Aorta (tissue), 5 donors: Measurements from ENCODE around the gene RHOBTB3. TPM values are rescaled to one million over a fixed set of nuclear protein-coding genes. Genes with fewer than 3 reads are reported as not detected.

Experiments
- ATAC-seq: fragments of 200-7000 bp; cut with Tn5 transposase; one replicate; pipeline ENCODE4 v1.9.1; 2022; ENCODE audit warnings: moderate library complexity; ENCODE audit not compliant: low FRiP score
- DNase-seq, 2 donors: peaks; one replicate each; pipeline ENCODE4 v3.0.0-alpha.2; 2020
- H3K27ac ChIP-seq, 2 donors: one replicate each; pipeline ENCODE4 v1.5.1; 2013; ENCODE audit warnings: low read length in 2 of 2, mild to moderate bottlenecking in 2 of 2, moderate library complexity in 2 of 2, control low read depth in 1 of 2, inconsistent platforms in 1 of 2, low read depth in 1 of 2
- H3K27me3 ChIP-seq, 2 donors: one replicate each; pipeline ENCODE4 v1.6.1; 2013; ENCODE audit warnings: control low read depth in 1 of 2, low read length in 1 of 2, mild to moderate bottlenecking in 1 of 2, moderate library complexity in 1 of 2; ENCODE audit not compliant: insufficient read depth in 2 of 2, control insufficient read depth in 1 of 2
- H3K36me3 ChIP-seq, 2 donors: one replicate each; pipeline ENCODE4 v1.6.1; 2013; ENCODE audit warnings: control low read depth in 1 of 2, low read length in 1 of 2, mild to moderate bottlenecking in 1 of 2; ENCODE audit not compliant: insufficient read depth in 2 of 2, control insufficient read depth in 1 of 2
- H3K4me1 ChIP-seq, 2 donors: one replicate each; pipeline ENCODE4 v1.6.1; 2013; ENCODE audit warnings: low read length in 2 of 2, control low read depth in 1 of 2, mild to moderate bottlenecking in 1 of 2, moderate library complexity in 1 of 2; ENCODE audit not compliant: insufficient read depth in 2 of 2, control insufficient read depth in 1 of 2
- H3K4me3 ChIP-seq, 2 donors: one replicate each; pipeline ENCODE4 v1.5.1; 2013; ENCODE audit warnings: low read length in 2 of 2, control low read depth in 1 of 2, mild to moderate bottlenecking in 1 of 2
- H3K9me3 ChIP-seq: one replicate; pipeline ENCODE4 v1.6.1; 2013; ENCODE audit warnings: mild to moderate bottlenecking, low read length; ENCODE audit not compliant: control insufficient read depth
- WGBS, 2 donors: extraction: QIAGEN DNeasy Blood & Tissue Kit; methylation state at CpG; one replicate each; pipeline ENCODE4 v1.1.7; 2013; 5-methylcytosine and 5-hydroxymethylcytosine counted together
- intact Hi-C, 2 donors: fragments of 100-400 bp; cut with DNase I; formaldehyde crosslinking; loops; one replicate each; pipeline versions ENCODE4 v1.14.2 to v1.15.0; 2022
- polyA plus RNA-seq, 2 donors: library from polyadenylated mRNA; stranded (reverse); fragments of 200-250 nt; gene quantifications; one replicate each; pipeline ENCODE4 v1.2.3, GENCODE V29; 2013
- total RNA-seq, 2 donors: library from RNA; stranded (reverse); fragmentation: NEBNext Ultra II Directional; extraction: Animal tissue kit (Norgen Biotek cat#: 25700); gene quantifications; one replicate each; pipeline ENCODE4 v1.2.1, GENCODE V29; 2021
- donor health status: healthy with polysubstance abuse.
- donor health status: Bipolar disorder and iron deficiency.
- donor health status: DM: no; HTN: no; CAD: no.
- donor health status: DM: no; HTN: no; CAD: no.
- donor health status: DM: yes; HTN: yes; CAD: no.

The RHOBTB3 gene
- total and polyA plus RNA-seq, 4 donors: 11.8 to 53.2 (median 25.1) TPM

DNA sequence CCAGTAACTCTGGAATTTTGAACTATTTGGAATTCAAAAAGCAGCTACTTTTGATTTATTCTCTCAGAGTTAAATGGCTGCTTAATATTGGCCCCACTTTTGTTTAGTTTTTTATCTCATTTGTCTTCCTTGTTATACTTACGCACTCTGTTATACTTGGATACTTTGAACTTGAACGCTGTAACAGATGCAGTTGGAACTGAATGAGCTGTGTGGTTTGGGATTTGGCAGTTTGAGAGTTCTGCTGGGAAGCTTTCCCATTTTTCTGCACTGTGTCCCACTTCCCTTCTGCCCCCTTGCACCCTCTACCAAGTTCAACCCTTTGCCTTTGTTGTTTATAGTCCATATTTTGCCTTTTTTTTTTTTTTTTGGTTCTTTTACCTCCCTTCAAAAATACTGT lies 3.8 kb downstream of the RHOBTB3 start:
- no peaks in the 10 kb centered on the region for H3K36me3 ChIP-seq
- no peak overlapping the region for H3K27ac ChIP-seq
- H3K9me3 ChIP-seq: no peaks in the 10 kb centered on the region
- no peak overlapping the region for H3K4me3 ChIP-seq
- intact Hi-C loops: loop anchor here in 1 of 2 donors (5.0 to 10.0 kb wide), 2 partner anchors 70 to 112 kb away; no protein-coding TSS in a partner anchor
- no peak for DNase-seq
- ATAC-seq: peak; percentile 53
- no peaks in the 10 kb centered on the region for H3K4me1 ChIP-seq
- H3K27me3 ChIP-seq: no peaks in the 10 kb centered on the region
- 4 to 8% methylated on average over 2 of the region's 2 CpGs for WGBS, 2 donors

- no peak overlapping the region for H3K4me3 ChIP-seq
- intact Hi-C loops: loop anchor here in 1 of 2 donors (10.0 kb wide), 1 partner anchor 71 kb away; no protein-coding TSS in a partner anchor
Observed at GRCh38 chr5:95735406-95735805, 4.3 kb downstream of the RHOBTB3 start.

GRCh38 chr5:95738072-95738471 lies 6.9 kb downstream of the RHOBTB3 start:
- ATAC-seq (no peak), DNase-seq (no peak)
- Histone ChIP-seq H3K4me1 (no peaks in the 10 kb centered on the region), H3K36me3 (no peaks in the 10 kb centered on the region), H3K27me3 (no peaks in the 10 kb centered on the region), H3K9me3 (no peaks in the 10 kb centered on the region), H3K27ac (no peak overlapping the region), H3K4me3 (no peak overlapping the region)
- intact Hi-C loops: loop anchor here in 1 of 2 donors (10.0 kb wide), 1 partner anchor 73 kb away; no protein-coding TSS in a partner anchor
- 92 to 96% methylated on average over 4 of the region's 4 CpGs for WGBS, 2 donors

More at GRCh38 chr5:95735406-95735805, 4.3 kb downstream of the RHOBTB3 start:
- Histone ChIP-seq H3K27me3 (no peaks in the 10 kb centered on the region), H3K36me3 (no peaks in the 10 kb centered on the region), H3K9me3 (no peaks in the 10 kb centered on the region), H3K27ac (no peak overlapping the region), H3K4me1 (no peaks in the 10 kb centered on the region)
- WGBS, 2 donors: 5 to 6% methylated on average over 1 of the region's 1 CpG
- DNase-seq: no peak
- ATAC-seq: no peak

DNA sequence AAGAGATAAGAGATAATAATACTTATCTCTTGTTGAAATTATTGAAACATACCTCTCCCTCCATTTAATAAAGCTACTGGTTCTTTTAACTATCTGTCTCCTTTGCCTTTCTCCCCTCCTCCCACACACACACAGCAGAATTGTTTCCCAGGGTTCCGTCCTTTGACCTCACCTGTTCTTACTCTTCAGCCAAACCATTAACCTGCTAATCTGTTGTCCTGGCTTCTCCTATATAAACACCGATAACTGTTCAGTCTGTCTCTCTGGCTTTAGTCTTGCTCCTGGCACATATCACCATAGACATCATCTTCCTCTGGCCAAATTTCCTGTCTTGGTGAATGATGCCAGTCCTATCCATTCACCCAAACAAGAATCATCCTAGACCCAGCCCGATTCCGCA lies 7.7 kb downstream of the RHOBTB3 start:
- DNase-seq (no peak), ATAC-seq (no peak)
- Histone ChIP-seq H3K27me3 (no peaks in the 10 kb centered on the region), H3K4me1 (no peaks in the 10 kb centered on the region), H3K9me3 (no peaks in the 10 kb centered on the region), H3K27ac (no peak overlapping the region), H3K36me3 (no peaks in the 10 kb centered on the region), H3K4me3 (no peak overlapping the region)
- intact Hi-C loops: loop anchor here in 1 of 2 donors (10.0 kb wide), 1 partner anchor 74 kb away; no protein-coding TSS in a partner anchor
- WGBS, 2 donors: 91 to 96% methylated on average over 4 of the region's 4 CpGs

- Histone ChIP-seq H3K4me1 (no peaks in the 10 kb centered on the region), H3K36me3 (no peaks in the 10 kb centered on the region), H3K4me3 (no peak overlapping the region), H3K27me3 (no peaks in the 10 kb centered on the region), H3K9me3 (no peaks in the 10 kb centered on the region), H3K27ac (no peak overlapping the region)
- intact Hi-C loops: loop anchor here in 1 of 2 donors (10.0 kb wide), 1 partner anchor 75 kb away; no protein-coding TSS in a partner anchor
- 96% methylated on average over 2 of the region's 2 CpGs for WGBS, 2 donors
- DNase-seq: no peak
- no peak for ATAC-seq
Observed at GRCh38 chr5:95739857-95740256, 8.7 kb downstream of the RHOBTB3 start.

DNA sequence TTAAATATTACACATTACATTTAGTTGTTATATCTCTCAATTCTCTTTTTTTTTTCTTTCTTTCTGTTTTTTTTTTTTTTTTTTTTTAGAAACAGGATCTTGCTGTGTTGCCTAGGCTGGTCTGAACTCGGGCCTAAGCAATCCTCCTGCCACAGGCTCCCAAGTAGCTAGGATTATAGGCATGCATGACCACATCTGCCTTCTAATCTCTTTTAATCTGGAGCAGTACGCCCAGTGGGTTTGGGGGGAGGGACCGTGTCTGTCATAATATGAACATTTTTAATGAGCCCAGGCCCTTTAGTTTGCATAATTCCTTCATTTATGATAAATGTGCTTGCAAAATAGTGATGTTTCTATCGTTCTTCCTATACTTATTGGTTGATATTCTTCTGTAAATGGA lies 10.3 kb downstream of the RHOBTB3 start:
- Histone ChIP-seq H3K4me3 (no peak overlapping the region), H3K27me3 (no peaks in the 10 kb centered on the region), H3K4me1 (no peaks in the 10 kb centered on the region), H3K36me3 (no peaks in the 10 kb centered on the region), H3K9me3 (no peaks in the 10 kb centered on the region), H3K27ac (no peak overlapping the region)
- intact Hi-C loops: no loop called here
- 94 to 95% methylated on average over 4 of the region's 4 CpGs for WGBS, 2 donors
- DNase-seq: no peak
- ATAC-seq: no peak

GRCh38 chr5:95743232-95743631 lies 12.1 kb downstream of the RHOBTB3 start:
- 93 to 95% methylated on average over 2 of the region's 2 CpGs for WGBS, 2 donors
- intact Hi-C loops: no loop called here

GRCh38 chr5:95743877-95744276 lies 12.7 kb downstream of the RHOBTB3 start:
- H3K4me1 ChIP-seq: no peaks in the 10 kb centered on the region
- no peaks in the 10 kb centered on the region for H3K27me3 ChIP-seq
- H3K9me3 ChIP-seq: no peaks in the 10 kb centered on the region
- ATAC-seq (no peak), DNase-seq (no peak)
- H3K4me3 ChIP-seq: no peak overlapping the region
- intact Hi-C loops: no loop called here
- H3K27ac ChIP-seq: no peak overlapping the region
- no peaks in the 10 kb centered on the region for H3K36me3 ChIP-seq
- 95 to 100% methylated on average over 1 of the region's 1 CpG for WGBS, 2 donors

More at GRCh38 chr5:95743232-95743631, 12.1 kb downstream of the RHOBTB3 start:
- H3K4me1 ChIP-seq: no peaks in the 10 kb centered on the region
- H3K27ac ChIP-seq: no peak overlapping the region
- H3K36me3 ChIP-seq: no peaks in the 10 kb centered on the region
- H3K27me3 ChIP-seq: no peaks in the 10 kb centered on the region
- ATAC-seq (no peak), DNase-seq (no peak)
- H3K9me3 ChIP-seq: no peaks in the 10 kb centered on the region
- H3K4me3 ChIP-seq: no peak overlapping the region

DNA sequence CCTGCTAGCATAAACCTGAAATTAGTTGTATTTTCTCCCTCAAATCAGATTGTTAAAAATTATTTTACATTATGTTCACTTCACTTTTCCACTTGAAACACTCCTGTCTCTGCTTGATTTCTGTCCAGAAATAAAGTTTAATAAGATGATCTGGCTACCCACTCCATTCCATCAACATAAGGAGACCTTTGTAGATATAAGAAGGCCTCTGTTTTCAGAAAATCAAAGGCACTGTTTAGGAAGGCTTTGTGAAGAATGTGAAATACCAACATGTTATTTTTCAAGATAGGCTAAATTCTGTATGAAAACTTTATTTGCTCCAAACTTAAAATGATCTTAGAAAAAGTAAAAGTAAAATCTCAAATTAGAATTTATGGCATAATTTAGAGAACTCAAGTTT lies 15.1 kb downstream of the RHOBTB3 start:
- ATAC-seq: no peak
- no peaks in the 10 kb centered on the region for H3K9me3 ChIP-seq
- H3K27ac ChIP-seq: no peak overlapping the region
- no peaks in the 10 kb centered on the region for H3K27me3 ChIP-seq
- peaks cover 0 to 2% of the 10 kb centered on the region in 2 donors for H3K36me3 ChIP-seq
- DNase-seq: no peak
- H3K4me1 ChIP-seq: no peaks in the 10 kb centered on the region
- intact Hi-C loops: no loop called here
- H3K4me3 ChIP-seq: no peak overlapping the region
